ENCODE data around the gene SIK3.
"Not testable (repeated sequence)": the region's sequence is repeated elsewhere in the genome, so short reads cannot be mapped to it uniquely, and the experiment has no call there.

The SIK3 gene

GRCh38 chr11:117098269-117099232, at the start of gene SIK3:
Gene SIK3 (minus strand): TSS chr11:117098428. CDS start chr11:117098415, 13 bp downstream.
- peak within 1 kb of the TSS; percentile 86 for H3K4me3 ChIP-seq (ENCODE audit: control insufficient read depth, low read depth, low read length)
- TF ChIP-seq, protein P1, sequence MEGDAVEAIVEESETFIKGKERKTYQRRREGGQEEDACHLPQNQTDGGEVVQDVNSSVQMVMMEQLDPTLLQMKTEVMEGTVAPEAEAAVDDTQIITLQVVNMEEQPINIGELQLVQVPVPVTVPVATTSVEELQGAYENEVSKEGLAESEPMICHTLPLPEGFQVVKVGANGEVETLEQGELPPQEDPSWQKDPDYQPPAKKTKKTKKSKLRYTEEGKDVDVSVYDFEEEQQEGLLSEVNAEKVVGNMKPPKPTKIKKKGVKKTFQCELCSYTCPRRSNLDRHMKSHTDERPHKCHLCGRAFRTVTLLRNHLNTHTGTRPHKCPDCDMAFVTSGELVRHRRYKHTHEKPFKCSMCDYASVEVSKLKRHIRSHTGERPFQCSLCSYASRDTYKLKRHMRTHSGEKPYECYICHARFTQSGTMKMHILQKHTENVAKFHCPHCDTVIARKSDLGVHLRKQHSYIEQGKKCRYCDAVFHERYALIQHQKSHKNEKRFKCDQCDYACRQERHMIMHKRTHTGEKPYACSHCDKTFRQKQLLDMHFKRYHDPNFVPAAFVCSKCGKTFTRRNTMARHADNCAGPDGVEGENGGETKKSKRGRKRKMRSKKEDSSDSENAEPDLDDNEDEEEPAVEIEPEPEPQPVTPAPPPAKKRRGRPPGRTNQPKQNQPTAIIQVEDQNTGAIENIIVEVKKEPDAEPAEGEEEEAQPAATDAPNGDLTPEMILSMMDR (conservative IDR thresholded peaks at IDR 0.05; ENCODE audit: control insufficient read depth, insufficient read depth, low read depth, low read length), result peak; percentile 38
- peak; percentile 90 for DNase-seq (ENCODE audit: low read depth)

DNA sequence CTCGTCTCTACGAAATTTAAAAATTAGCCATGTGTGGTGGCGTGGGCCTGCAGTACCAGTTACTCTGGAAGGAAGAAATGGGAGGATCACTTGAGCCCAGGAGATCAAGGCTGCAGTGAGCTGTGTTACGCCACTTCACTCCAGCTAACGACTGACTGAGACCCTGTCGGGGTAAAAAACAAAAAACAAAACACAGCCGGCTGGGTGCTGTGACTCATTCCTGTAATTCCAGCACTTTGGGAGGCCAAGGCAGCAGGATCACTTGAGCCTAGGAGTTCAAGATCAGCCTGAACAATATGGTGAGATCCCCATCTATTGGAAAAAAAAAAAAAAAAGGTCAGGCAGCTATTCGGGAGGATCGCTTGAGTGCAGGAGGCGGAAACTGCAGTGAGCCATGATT, 48.3 kb upstream of the SIK3 start:
- TF ChIP-seq, protein P1 (conservative IDR thresholded peaks at IDR 0.05; ENCODE audit: control insufficient read depth, insufficient read depth, low read depth, low read length), result no peak
- no peak overlapping the region for H3K4me3 ChIP-seq (ENCODE audit: control insufficient read depth, low read depth, low read length)
- DNase-seq (ENCODE audit: low read depth), result peak; percentile 58

GRCh38 chr11:117145393-117145761, 47.1 kb upstream of the SIK3 start:
- peak overlapping the region; percentile 97 for H3K4me3 ChIP-seq (ENCODE audit: control insufficient read depth, low read depth, low read length)
- DNase-seq (ENCODE audit: low read depth), result peak; percentile 56

DNA sequence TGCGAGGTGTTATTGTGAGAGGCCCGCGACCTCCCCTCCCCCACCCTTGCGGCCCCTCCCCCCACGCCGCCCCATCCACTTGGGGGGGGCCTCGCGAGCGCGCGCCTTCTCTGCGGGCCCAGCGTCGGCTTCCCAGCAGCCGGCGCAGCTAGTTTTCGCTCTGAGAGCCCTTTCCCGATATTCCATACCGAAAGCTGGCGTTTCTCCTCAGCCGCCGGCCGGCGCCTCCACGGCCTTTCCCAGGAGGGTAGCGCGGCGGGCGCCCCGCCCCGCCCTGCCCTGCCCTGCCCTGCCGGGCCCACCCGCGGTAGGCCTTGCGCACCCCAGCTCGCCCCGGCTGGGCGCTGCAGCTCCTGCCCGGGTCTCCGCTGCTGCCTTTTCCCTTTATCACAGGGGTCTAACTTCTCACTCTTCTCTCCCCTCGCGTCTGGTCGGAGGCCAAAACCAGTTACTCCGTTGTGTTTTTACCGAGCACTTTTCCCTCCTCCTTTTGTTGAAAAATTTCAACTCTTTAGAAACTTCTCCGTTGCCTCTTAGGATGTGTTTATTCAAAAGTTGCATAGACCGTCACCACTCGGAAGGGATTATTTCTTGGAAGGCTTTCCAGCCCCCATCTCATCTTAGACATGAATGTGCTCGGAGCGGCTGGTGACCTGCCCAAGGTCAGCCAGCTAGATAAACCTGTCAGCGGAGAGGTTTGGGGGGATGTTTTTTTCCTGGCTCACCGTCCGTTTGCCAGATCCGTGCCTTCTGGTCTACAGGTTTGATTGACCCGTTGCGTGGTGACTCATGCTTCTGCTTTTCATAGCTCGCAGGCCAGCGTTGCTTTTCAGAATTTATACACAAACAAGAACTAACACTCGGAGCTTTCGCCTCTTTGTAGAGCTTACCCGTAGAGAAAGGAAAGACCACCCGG, 46.5 kb upstream of the SIK3 start:
- peak overlapping the region; percentile 97 for H3K4me3 ChIP-seq (ENCODE audit: control insufficient read depth, low read depth, low read length)
- TF ChIP-seq, protein P1 (conservative IDR thresholded peaks at IDR 0.05; ENCODE audit: control insufficient read depth, insufficient read depth, low read depth, low read length), result no peak
- peak; percentile 73 for DNase-seq (ENCODE audit: low read depth)

More at GRCh38 chr11:117145393-117145761, 47.1 kb upstream of the SIK3 start:
- TF ChIP-seq, protein P1 (conservative IDR thresholded peaks at IDR 0.05; ENCODE audit: control insufficient read depth, insufficient read depth, low read depth, low read length), result peak; percentile 17

GRCh38 chr11:117143871-117144476, 45.7 kb upstream of the SIK3 start, which contains the start of gene PAFAH1B2:
Gene PAFAH1B2 (plus strand): TSS chr11:117144287. CDS start chr11:117152448, 8,161 bp downstream.
- TF ChIP-seq, protein P1 (conservative IDR thresholded peaks at IDR 0.05; ENCODE audit: control insufficient read depth, insufficient read depth, low read depth, low read length), result no peak
- peak within 1 kb of the TSS; percentile 97 for H3K4me3 ChIP-seq (ENCODE audit: control insufficient read depth, low read depth, low read length)
- peak; percentile 88 for DNase-seq (ENCODE audit: low read depth)

DNA sequence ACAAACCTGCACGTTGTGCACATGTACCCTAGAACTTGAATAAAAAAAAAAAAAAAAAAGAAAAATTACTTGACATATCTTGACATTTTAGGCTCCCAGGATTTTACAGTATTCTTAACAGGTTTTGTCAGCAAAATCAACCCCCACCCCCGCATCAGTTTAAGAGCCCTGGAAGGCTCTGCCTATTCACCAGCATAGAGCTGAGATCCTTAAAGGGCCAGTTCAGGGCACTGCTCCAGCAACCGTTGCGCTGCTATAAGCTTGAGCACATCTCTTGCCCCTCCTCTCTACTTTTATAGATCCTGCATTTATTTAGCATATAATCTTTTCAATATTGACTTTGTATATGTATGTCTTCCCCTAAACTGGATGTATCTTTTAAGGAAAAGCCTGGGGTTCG, 45.2 kb upstream of the SIK3 start:
- DNase-seq (ENCODE audit: low read depth), result peak; percentile 68
- TF ChIP-seq, protein P1 (conservative IDR thresholded peaks at IDR 0.05; ENCODE audit: control insufficient read depth, insufficient read depth, low read depth, low read length), result no peak
- H3K4me3 ChIP-seq (ENCODE audit: control insufficient read depth, low read depth, low read length), result peak overlapping the region; percentile 97

DNA sequence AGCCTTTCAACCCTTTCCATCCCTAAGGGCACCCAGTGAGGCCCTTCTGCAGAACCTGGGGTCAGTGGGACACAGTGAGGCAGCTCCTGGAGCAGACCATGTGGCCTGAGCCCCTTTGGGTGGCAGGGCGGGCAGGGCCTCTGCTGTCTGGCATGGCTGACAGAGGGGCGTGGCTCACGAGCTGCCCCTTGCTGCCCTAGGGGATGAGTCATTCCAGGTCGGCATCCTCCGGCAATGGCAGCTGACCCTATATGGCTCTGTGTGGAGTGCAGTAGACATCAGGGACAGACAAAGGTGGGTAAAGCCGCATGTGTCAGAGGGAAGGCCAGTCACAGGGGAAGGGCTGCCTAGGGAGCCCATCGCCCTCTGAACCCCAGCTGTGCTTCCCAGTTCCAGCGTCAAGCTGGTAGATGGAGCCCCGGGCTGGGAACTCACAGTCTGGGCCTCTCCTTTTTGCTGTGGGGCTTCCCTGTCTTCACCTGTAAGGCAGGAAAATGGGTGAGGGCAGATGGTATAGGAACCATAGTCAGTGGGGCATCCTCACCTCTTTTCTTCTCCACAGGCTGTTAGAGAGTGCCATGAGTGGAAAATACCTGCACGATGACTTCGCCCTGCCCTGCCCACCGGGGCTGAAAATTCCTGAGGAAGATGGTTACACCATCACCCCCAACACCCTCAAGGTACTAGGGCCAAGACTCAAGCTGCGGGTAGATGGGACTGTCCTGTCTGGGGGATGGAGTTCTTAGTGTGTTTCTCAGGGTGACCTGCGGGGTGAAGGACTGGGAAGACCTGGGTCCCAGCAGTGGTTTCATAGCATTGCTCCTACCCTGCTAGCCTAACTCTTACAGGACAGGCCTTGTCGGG, 39.2 kb upstream of the SIK3 start:
- not testable (repeated sequence) for DNase-seq (ENCODE audit: low read depth); H3K4me3 ChIP-seq (ENCODE audit: control insufficient read depth, low read depth, low read length)

DNA sequence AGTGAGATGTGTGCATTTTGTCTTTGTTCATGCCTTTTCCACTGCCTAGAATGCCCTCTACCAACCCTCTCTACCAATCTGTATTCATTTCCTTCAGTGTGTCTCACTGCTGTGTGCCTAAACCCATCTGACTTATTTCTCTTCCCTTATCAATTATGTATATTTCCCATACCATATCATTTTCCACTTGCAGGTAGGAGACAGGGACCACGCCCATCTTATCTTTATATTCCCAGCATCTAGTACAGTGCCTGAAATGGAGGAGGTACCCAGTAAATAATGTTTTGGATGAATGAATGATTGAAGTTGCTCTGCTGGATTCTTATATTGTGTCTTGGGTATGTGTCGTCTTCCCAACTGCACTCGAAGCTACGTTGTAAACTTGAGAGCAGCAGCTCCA, 36.8 kb upstream of the SIK3 start:
- DNase-seq (ENCODE audit: low read depth); H3K4me3 ChIP-seq (ENCODE audit: control insufficient read depth, low read depth, low read length): not testable (repeated sequence)
